Glutamatergic neuron (in vitro differentiated cells): ENCODE data around the gene SYNM. TPM values are rescaled to one million over a fixed set of nuclear protein-coding genes. Genes with fewer than 3 reads are reported as not detected.

Source experiments
- DNase-seq: peaks from one replicate; pipeline ENCODE4 v3.0.0; 2022
- H3K27ac Mint-ChIP-seq: one replicate; pipeline ENCODE4 v1.8.0; 2020; ENCODE audit warnings: mild to moderate bottlenecking, mixed read lengths, inconsistent platforms; ENCODE audit not compliant: unreplicated experiment
- H3K27me3 Mint-ChIP-seq: one replicate; pipeline ENCODE4 v1.8.0; 2020; ENCODE audit warnings: mild to moderate bottlenecking, moderate library complexity, mixed read lengths, inconsistent platforms; ENCODE audit not compliant: unreplicated experiment
- H3K36me3 Mint-ChIP-seq: one replicate; pipeline ENCODE4 v1.8.0; 2020; ENCODE audit warnings: mild to moderate bottlenecking, mixed read lengths, inconsistent platforms; ENCODE audit not compliant: unreplicated experiment
- H3K4me1 Mint-ChIP-seq: one replicate; pipeline ENCODE4 v1.8.0; 2020; ENCODE audit warnings: mild to moderate bottlenecking, low read depth, mixed read lengths, inconsistent platforms; ENCODE audit not compliant: unreplicated experiment
- H3K4me3 Mint-ChIP-seq: one replicate; pipeline ENCODE4 v1.8.0; 2020; ENCODE audit warnings: mild to moderate bottlenecking, mixed read lengths, inconsistent platforms; ENCODE audit not compliant: unreplicated experiment
- H3K9me3 Mint-ChIP-seq: one replicate; pipeline ENCODE4 v1.8.0; 2020; ENCODE audit warnings: mild to moderate bottlenecking, moderate library complexity, mixed read lengths, inconsistent platforms; ENCODE audit not compliant: unreplicated experiment
- total RNA-seq: library from RNA; stranded (reverse); fragmentation: NEBNext Ultra II Directional; extraction: Animal tissue kit (Norgen Biotek cat#: 25700); gene quantifications from one replicate; pipeline ENCODE4 v1.2.1, GENCODE V29; 2021; ENCODE audit not compliant: unreplicated experiment
- TF ChIP-seq, protein P1 (sequence below): fragments of 200-600 bp; sonication (generic); IDR thresholded peaks from one replicate; pipeline ENCODE4 v1.5.0; 2021; ENCODE audit not compliant: partially characterized antibody, unreplicated experiment

SYNM gene
- total RNA-seq, 1 donor from 2014 or later: 4.8 TPM

GRCh38 chr15:99098991-99099390 lies 5.9 kb upstream of the SYNM start:
- H3K27me3 Mint-ChIP-seq: peaks cover 4% of the 10 kb centered on the region
- H3K4me1 Mint-ChIP-seq: peaks cover 4% of the 10 kb centered on the region

DNA sequence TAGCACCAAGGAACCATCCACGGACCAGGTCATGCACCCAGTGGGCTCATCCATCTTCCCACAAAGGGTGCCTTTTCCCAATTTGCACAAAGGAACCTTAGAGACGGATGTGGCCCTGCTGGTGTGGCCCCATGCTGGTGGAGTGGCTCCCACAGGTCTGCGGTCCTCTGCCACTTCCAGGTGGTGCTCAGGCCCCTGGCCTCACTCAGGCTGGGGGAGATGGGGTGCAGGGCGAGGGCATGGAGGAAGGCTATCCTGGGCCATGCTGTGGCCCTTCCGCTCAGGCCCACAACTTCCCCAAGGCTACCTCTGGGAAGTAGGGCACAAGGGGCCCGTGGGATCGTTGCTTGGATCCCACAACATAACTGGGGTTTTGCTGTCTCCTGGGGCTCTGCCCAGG lies 5.2 kb upstream of the SYNM start:
- Mint-ChIP-seq H3K27ac (no peak overlapping the region), H3K4me1 (peaks cover 4% of the 10 kb centered on the region), H3K9me3 (no peaks in the 10 kb centered on the region), H3K36me3 (no peaks in the 10 kb centered on the region), H3K4me3 (no peak overlapping the region), H3K27me3 (peaks cover 4% of the 10 kb centered on the region)
- TF ChIP-seq, protein P1, sequence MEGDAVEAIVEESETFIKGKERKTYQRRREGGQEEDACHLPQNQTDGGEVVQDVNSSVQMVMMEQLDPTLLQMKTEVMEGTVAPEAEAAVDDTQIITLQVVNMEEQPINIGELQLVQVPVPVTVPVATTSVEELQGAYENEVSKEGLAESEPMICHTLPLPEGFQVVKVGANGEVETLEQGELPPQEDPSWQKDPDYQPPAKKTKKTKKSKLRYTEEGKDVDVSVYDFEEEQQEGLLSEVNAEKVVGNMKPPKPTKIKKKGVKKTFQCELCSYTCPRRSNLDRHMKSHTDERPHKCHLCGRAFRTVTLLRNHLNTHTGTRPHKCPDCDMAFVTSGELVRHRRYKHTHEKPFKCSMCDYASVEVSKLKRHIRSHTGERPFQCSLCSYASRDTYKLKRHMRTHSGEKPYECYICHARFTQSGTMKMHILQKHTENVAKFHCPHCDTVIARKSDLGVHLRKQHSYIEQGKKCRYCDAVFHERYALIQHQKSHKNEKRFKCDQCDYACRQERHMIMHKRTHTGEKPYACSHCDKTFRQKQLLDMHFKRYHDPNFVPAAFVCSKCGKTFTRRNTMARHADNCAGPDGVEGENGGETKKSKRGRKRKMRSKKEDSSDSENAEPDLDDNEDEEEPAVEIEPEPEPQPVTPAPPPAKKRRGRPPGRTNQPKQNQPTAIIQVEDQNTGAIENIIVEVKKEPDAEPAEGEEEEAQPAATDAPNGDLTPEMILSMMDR: no peak
- DNase-seq: no peak

More at GRCh38 chr15:99098991-99099390, 5.9 kb upstream of the SYNM start:
- Mint-ChIP-seq H3K27ac (no peak overlapping the region), H3K9me3 (no peaks in the 10 kb centered on the region), H3K36me3 (no peaks in the 10 kb centered on the region), H3K4me3 (no peak overlapping the region)
- DNase-seq: no peak
- TF ChIP-seq, protein P1: no peak

DNA sequence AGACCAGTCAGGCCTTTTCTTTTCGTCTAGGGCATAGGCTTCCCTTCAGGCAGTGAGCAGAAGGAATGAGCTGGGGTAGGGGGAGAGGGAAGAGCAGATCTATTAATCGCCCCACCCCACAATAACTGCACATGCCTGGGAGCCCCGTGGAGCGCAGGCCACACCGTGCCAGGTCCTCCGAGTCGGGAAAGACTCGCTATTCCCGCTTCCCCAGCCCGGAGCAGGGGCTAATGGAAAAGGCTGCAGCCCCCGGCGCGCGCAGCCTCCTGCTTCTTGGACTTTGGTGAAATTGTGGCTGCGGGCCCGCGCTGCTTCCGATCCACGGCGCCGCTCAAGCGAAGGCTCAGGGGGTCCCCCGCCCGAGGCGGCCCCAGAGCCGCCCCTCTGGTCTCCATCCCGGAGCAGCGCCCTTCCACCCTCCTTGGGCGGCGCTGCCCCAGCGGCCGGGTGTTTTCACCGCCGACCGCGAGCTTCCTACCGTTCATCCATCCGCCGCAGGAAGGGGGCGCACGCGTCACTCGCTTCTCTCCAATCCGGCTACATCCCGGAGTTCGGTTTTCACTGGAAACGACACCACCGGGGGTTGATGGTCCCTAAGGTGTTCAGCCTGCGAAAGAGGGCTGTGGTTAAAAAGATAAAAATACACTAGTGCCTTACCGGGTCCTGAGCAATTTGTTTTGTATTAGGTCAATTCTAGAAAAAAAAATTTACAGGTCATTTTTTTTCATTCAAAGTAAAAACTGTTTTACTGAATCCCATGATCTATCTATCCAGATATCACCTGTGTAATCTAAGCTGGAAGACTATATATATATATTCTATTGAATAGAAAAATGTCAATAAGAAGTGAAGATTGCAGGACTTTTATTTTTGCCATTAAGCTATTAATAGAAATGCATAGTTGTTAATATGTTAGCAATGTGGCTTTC lies 4.4 kb upstream of the SYNM start:
- Mint-ChIP-seq H3K4me1 (peaks cover 4% of the 10 kb centered on the region), H3K27me3 (peaks cover 4% of the 10 kb centered on the region), H3K27ac (no peak overlapping the region), H3K36me3 (no peaks in the 10 kb centered on the region), H3K4me3 (peak overlapping the region; percentile 55), H3K9me3 (no peaks in the 10 kb centered on the region)
- TF ChIP-seq, protein P1: peak; percentile 74
- peak; percentile 94 for DNase-seq

DNA sequence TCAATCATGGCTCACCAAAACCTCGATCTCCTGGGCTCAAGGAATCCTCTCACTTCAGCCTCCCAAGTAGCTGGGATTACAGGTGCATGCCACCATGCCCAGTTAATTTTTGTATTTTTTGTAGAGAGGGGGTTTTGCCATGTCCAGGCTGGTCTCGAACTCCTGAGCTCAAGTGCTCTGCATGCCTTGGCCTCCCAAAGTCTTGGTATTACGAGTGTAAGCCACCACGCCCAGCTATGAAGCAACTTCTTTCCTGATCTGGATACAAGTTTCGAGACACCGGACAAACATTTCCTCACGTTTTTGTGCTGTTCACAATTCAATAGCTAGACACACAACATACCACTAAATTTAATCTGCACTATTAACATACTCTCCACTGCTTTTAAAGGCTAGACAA lies 3.4 kb upstream of the SYNM start:
- TF ChIP-seq, protein P1: no peak
- Mint-ChIP-seq H3K9me3 (no peaks in the 10 kb centered on the region), H3K27me3 (peaks cover 8% of the 10 kb centered on the region), H3K27ac (no peak overlapping the region), H3K36me3 (no peaks in the 10 kb centered on the region), H3K4me1 (peaks cover 7% of the 10 kb centered on the region), H3K4me3 (no peak overlapping the region)
- no peak for DNase-seq
